ENCODE data around the gene TMEM229B.

Gene TMEM229B

DNA sequence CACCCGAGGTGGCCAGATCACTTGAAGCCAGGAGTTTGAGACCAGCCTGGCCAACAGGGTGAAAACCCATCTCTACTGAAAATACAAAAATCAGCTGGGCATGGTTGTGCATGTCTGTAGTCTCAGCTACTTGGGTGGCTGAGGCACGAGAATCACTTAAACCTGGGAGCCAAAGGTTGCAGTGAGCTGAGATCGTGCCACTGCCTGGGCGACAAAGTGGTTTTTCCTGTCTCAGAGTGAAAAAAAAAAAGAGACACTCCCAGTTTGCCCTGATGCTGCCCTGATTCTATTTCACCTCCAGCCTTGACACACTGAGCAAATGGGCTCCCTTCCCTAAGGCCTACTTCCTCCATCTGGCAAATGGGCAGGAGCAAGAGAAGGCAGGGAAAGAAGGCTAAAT is 48.0 kb downstream of the TMEM229B start:
- no peak for DNase-seq
- H3K4me2 ChIP-seq (ENCODE audit: low read length, poor library complexity, severe bottlenecking) = no peak overlapping the region
- no peaks in the 10 kb centered on the region for H3K9me3 ChIP-seq (ENCODE audit: control insufficient read depth, low read length)
- no peak overlapping the region for H2BK5ac ChIP-seq (ENCODE audit: low read depth, low read length, poor library complexity, severe bottlenecking)
- no peaks in the 10 kb centered on the region for H3K79me1 ChIP-seq (replicated peaks; ENCODE audit: low read length, poor library complexity, severe bottlenecking)
- H3K14ac ChIP-seq (ENCODE audit: low read length in 2 of 2) = no peak overlapping the region
- H2AFZ ChIP-seq (ENCODE audit: low read depth, low read length) = no peak overlapping the region
- no peak overlapping the region for H3K9ac ChIP-seq (ENCODE audit: low read length)
- H3K23ac ChIP-seq (ENCODE audit: low read length in 2 of 2) = no peak overlapping the region
- H2BK15ac ChIP-seq (ENCODE audit: low read depth, poor library complexity, severe bottlenecking) = no peak overlapping the region
- H2BK120ac ChIP-seq (ENCODE audit: low read depth, low read length) = no peak overlapping the region
- 88% methylated on average over 2 of the region's 4 CpGs for WGBS
- no peak overlapping the region for H4K8ac ChIP-seq (ENCODE audit: low read length)
- no peak overlapping the region for H3K27ac ChIP-seq (ENCODE audit: low read length, poor library complexity, severe bottlenecking)
- no peak overlapping the region for H2AK5ac ChIP-seq (ENCODE audit: low read length, severe bottlenecking)
- no peaks in the 10 kb centered on the region for H3K4me1 ChIP-seq (ENCODE audit: control insufficient read depth, insufficient read depth, low read depth, low read length)
- no peak overlapping the region for H3K4ac ChIP-seq (ENCODE audit: low read depth in 1 of 2, low read length in 2 of 2)
- no peak overlapping the region for H2BK12ac ChIP-seq (ENCODE audit: low read length in 2 of 2)
- no peak overlapping the region for H4K91ac ChIP-seq (ENCODE audit: low read length)
- H3K36me3 ChIP-seq (ENCODE audit: control insufficient read depth in 1 of 2, insufficient read depth in 2 of 2, low read depth in 1 of 2, low read length in 2 of 2) = no peaks in the 10 kb centered on the region
- peaks cover 48 to 53% of the 10 kb centered on the region in 2 experiments for H3K27me3 ChIP-seq (ENCODE audit: control insufficient read depth in 1 of 2, insufficient read depth in 1 of 2, low read length in 2 of 2)
- no peak overlapping the region for H3K18ac ChIP-seq (ENCODE audit: low read depth in 1 of 2, low read length in 2 of 2)
- H3K4me3 ChIP-seq (ENCODE audit: insufficient read depth in 1 of 2, low read depth in 1 of 2, low read length in 2 of 2) = no peak overlapping the region

GRCh38 chr14:67438969-67439368 is 49.6 kb downstream of the TMEM229B start:
- Histone ChIP-seq H2BK15ac (ENCODE audit: low read depth, poor library complexity, severe bottlenecking) (no peak overlapping the region), H4K8ac (ENCODE audit: low read length) (no peak overlapping the region), H2AK5ac (ENCODE audit: low read length, severe bottlenecking) (no peak overlapping the region), H2BK120ac (ENCODE audit: low read depth, low read length) (no peak overlapping the region), H3K23ac (ENCODE audit: low read length in 2 of 2) (no peak overlapping the region), H3K18ac (ENCODE audit: low read depth in 1 of 2, low read length in 2 of 2) (no peak overlapping the region), H2BK12ac (ENCODE audit: low read length in 2 of 2) (no peak overlapping the region), H3K4me2 (ENCODE audit: low read length, poor library complexity, severe bottlenecking) (no peak overlapping the region), H2AFZ (ENCODE audit: low read depth, low read length) (no peak overlapping the region), H3K9ac (ENCODE audit: low read length) (no peak overlapping the region), H3K36me3 (ENCODE audit: control insufficient read depth in 1 of 2, insufficient read depth in 2 of 2, low read depth in 1 of 2, low read length in 2 of 2) (no peaks in the 10 kb centered on the region), H3K9me3 (ENCODE audit: control insufficient read depth, low read length) (no peaks in the 10 kb centered on the region), H2BK5ac (ENCODE audit: low read depth, low read length, poor library complexity, severe bottlenecking) (no peak overlapping the region), H3K4me3 (ENCODE audit: insufficient read depth in 1 of 2, low read depth in 1 of 2, low read length in 2 of 2) (no peak overlapping the region), H3K4ac (ENCODE audit: low read depth in 1 of 2, low read length in 2 of 2) (no peak overlapping the region), H3K27me3 (ENCODE audit: control insufficient read depth in 1 of 2, insufficient read depth in 1 of 2, low read length in 2 of 2) (peaks cover 48% of the 10 kb centered on the region in 2 experiments), H3K79me1 (replicated peaks; ENCODE audit: low read length, poor library complexity, severe bottlenecking) (no peaks in the 10 kb centered on the region), H4K91ac (ENCODE audit: low read length) (no peak overlapping the region), H3K4me1 (ENCODE audit: control insufficient read depth, insufficient read depth, low read depth, low read length) (no peaks in the 10 kb centered on the region), H3K27ac (ENCODE audit: low read length, poor library complexity, severe bottlenecking) (no peak overlapping the region), H3K14ac (ENCODE audit: low read length in 2 of 2) (no peak overlapping the region)
- no peak for DNase-seq
- WGBS = 62% methylated on average over 1 of the region's 1 CpG

DNA sequence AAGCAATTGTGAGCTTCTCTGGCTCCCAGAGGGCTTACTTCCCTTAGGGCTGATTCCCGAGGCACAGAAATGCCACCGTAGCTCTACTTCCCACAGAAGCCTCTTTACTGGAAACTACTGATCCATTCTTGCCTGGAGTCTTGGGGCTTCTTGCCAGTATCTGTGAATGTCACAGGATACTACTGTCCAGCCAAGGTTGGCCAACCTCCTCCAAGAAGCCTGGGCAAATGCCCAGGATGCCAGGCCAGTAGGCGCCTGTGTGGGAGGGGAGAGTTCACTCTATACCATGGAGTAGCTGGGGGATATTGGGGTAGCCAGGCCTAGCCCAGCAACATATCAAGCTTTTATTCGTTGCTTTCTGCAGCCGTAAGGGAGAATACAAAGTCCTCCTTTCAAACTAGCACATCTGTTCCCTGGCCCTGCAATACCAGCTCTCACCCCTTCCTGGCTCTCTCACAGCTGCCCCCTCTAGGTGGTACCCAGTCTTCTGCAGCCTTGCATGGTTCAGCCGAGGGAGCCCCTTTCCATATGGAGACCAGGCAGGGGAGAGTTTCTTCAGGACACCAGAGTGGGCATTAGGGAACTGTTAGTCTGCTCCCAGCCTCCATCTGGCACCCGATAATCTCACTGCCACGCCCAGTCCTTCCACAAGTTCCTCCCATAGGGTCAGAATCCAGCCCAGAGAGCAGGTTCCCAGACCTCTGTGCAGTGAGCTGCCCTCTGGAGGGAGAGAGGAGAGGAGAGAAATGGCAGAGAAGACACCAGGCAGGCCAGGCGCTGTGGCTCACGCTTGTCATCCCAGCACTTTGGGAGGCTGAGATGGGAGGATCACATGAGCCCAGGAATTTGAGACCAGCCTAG is 52.3 kb downstream of the TMEM229B start:
- Histone ChIP-seq H2BK5ac (ENCODE audit: low read depth, low read length, poor library complexity, severe bottlenecking) (no peak overlapping the region), H2BK120ac (ENCODE audit: low read depth, low read length) (no peak overlapping the region), H2AK5ac (ENCODE audit: low read length, severe bottlenecking) (no peak overlapping the region), H2AFZ (ENCODE audit: low read depth, low read length) (no peak overlapping the region), H3K36me3 (ENCODE audit: control insufficient read depth in 1 of 2, insufficient read depth in 2 of 2, low read depth in 1 of 2, low read length in 2 of 2) (no peaks in the 10 kb centered on the region), H3K9me3 (ENCODE audit: control insufficient read depth, low read length) (no peaks in the 10 kb centered on the region), H3K23ac (ENCODE audit: low read length in 2 of 2) (no peak overlapping the region), H2BK15ac (ENCODE audit: low read depth, poor library complexity, severe bottlenecking) (no peak overlapping the region), H3K27me3 (ENCODE audit: control insufficient read depth in 1 of 2, insufficient read depth in 1 of 2, low read length in 2 of 2) (peaks cover 34 to 65% of the 10 kb centered on the region in 2 experiments), H2BK12ac (ENCODE audit: low read length in 2 of 2) (no peak overlapping the region), H4K91ac (ENCODE audit: low read length) (no peak overlapping the region), H4K8ac (ENCODE audit: low read length) (no peak overlapping the region), H3K4me1 (ENCODE audit: control insufficient read depth, insufficient read depth, low read depth, low read length) (no peaks in the 10 kb centered on the region), H3K79me1 (replicated peaks; ENCODE audit: low read length, poor library complexity, severe bottlenecking) (no peaks in the 10 kb centered on the region), H3K14ac (ENCODE audit: low read length in 2 of 2) (no peak overlapping the region), H3K18ac (ENCODE audit: low read depth in 1 of 2, low read length in 2 of 2) (no peak overlapping the region), H3K4ac (ENCODE audit: low read depth in 1 of 2, low read length in 2 of 2) (no peak overlapping the region), H3K9ac (ENCODE audit: low read length) (no peak overlapping the region), H3K4me2 (ENCODE audit: low read length, poor library complexity, severe bottlenecking) (no peak overlapping the region), H3K27ac (ENCODE audit: low read length, poor library complexity, severe bottlenecking) (no peak overlapping the region), H3K4me3 (ENCODE audit: insufficient read depth in 1 of 2, low read depth in 1 of 2, low read length in 2 of 2) (no peak overlapping the region)
- no peak for DNase-seq
- WGBS = 83% methylated on average over 7 of the region's 10 CpGs

GRCh38 chr14:67435603-67436002 is 52.9 kb downstream of the TMEM229B start:
- H3K27ac ChIP-seq (ENCODE audit: low read length, poor library complexity, severe bottlenecking) = no peak overlapping the region
- no peak overlapping the region for H3K4ac ChIP-seq (ENCODE audit: low read depth in 1 of 2, low read length in 2 of 2)
- no peak overlapping the region for H2BK5ac ChIP-seq (ENCODE audit: low read depth, low read length, poor library complexity, severe bottlenecking)
- H3K36me3 ChIP-seq (ENCODE audit: control insufficient read depth in 1 of 2, insufficient read depth in 2 of 2, low read depth in 1 of 2, low read length in 2 of 2) = no peaks in the 10 kb centered on the region
- H4K8ac ChIP-seq (ENCODE audit: low read length) = no peak overlapping the region
- DNase-seq = no peak
- H2BK15ac ChIP-seq (ENCODE audit: low read depth, poor library complexity, severe bottlenecking) = no peak overlapping the region
- no peak overlapping the region for H3K9ac ChIP-seq (ENCODE audit: low read length)
- no peaks in the 10 kb centered on the region for H3K9me3 ChIP-seq (ENCODE audit: control insufficient read depth, low read length)
- H3K23ac ChIP-seq (ENCODE audit: low read length in 2 of 2) = no peak overlapping the region
- H2AFZ ChIP-seq (ENCODE audit: low read depth, low read length) = no peak overlapping the region
- H2BK120ac ChIP-seq (ENCODE audit: low read depth, low read length) = no peak overlapping the region
- no peak overlapping the region for H3K4me3 ChIP-seq (ENCODE audit: insufficient read depth in 1 of 2, low read depth in 1 of 2, low read length in 2 of 2)
- no peaks in the 10 kb centered on the region for H3K4me1 ChIP-seq (ENCODE audit: control insufficient read depth, insufficient read depth, low read depth, low read length)
- no peak overlapping the region for H3K18ac ChIP-seq (ENCODE audit: low read depth in 1 of 2, low read length in 2 of 2)
- H2BK12ac ChIP-seq (ENCODE audit: low read length in 2 of 2) = no peak overlapping the region
- WGBS = 82% methylated on average over 5 of the region's 5 CpGs
- H4K91ac ChIP-seq (ENCODE audit: low read length) = no peak overlapping the region
- H3K14ac ChIP-seq (ENCODE audit: low read length in 2 of 2) = no peak overlapping the region
- peaks cover 34 to 67% of the 10 kb centered on the region in 2 experiments for H3K27me3 ChIP-seq (ENCODE audit: control insufficient read depth in 1 of 2, insufficient read depth in 1 of 2, low read length in 2 of 2)
- no peak overlapping the region for H3K4me2 ChIP-seq (ENCODE audit: low read length, poor library complexity, severe bottlenecking)
- H3K79me1 ChIP-seq (replicated peaks; ENCODE audit: low read length, poor library complexity, severe bottlenecking) = no peaks in the 10 kb centered on the region
- H2AK5ac ChIP-seq (ENCODE audit: low read length, severe bottlenecking) = no peak overlapping the region

Data from mesenchymal stem cell (in vitro differentiated cells and primary cell).